ENCODE data around the gene CA4.
A peak's percentile ranks its signal among the peaks of the same experiment; 100 is the strongest.
"Not testable (repeated sequence)": the region's sequence is repeated elsewhere in the genome, so short reads cannot be mapped to it uniquely, and the experiment has no call there.

Gene CA4

DNA sequence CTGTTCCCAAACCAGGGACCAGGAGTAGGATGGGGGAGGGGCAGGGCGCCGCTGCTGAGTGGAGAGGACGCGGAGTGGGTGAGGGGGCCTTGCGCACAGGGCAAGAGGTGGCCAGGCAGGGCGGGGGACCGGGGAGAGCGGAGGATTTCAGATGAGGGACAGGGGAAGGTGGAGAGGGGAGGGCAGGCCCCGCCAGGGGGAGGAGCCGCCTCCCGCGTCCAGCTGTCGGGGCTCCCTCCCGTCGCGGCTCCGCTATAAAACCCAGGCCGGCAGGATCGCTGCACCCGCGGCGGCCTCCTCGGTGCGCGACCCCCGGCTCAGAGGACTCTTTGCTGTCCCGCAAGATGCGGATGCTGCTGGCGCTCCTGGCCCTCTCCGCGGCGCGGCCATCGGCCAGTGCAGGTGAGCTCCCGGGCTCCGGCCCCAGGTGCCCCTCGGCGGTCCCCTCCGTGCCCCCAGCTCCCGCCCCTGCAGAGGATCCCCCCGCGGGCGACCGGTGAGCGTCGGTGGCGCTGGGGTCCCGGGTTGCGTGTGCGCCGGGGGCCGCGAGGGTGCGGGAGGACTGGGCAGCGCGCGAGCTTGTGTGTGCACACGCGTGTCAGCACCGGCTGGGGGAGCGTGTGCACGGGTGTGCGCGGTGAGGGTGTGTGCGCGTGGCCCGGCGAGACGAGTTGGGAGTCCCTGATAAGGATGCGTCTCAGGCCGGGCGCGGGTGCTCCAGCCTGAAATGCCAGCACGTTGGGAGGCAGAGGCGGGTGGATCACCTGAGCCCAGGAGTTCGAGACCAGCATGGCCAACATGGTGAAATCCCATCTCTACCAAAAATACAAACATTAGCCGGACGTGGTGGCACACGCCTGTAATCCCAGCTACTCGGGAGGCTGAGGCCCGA lies at the start of gene CA4:
Gene CA4, plus strand, starts transcription at position 283 of the 892 bp plus-strand sequence. Its CDS starts 62 bp downstream, at position 345.
- no peak for DNase-seq

DNA sequence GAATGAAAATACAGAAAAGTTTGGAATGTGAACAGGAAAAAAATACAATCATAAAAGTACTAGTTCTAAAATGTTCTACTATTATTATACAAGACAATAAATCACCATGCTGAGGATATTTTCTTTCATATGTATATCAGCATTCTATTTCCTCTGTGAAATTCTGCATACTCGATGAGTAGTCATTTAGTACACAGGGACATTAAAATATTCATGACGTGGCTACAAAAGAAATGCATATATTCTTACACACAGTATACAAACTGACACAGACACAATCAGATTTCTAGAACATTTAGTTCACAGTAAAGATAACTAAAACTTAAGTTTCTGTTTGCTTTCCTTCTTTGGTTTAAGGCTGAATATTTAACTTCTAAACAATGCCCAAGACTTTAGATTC lies 49.2 kb upstream of the CA4 start:
- not testable (repeated sequence) for DNase-seq

DNA sequence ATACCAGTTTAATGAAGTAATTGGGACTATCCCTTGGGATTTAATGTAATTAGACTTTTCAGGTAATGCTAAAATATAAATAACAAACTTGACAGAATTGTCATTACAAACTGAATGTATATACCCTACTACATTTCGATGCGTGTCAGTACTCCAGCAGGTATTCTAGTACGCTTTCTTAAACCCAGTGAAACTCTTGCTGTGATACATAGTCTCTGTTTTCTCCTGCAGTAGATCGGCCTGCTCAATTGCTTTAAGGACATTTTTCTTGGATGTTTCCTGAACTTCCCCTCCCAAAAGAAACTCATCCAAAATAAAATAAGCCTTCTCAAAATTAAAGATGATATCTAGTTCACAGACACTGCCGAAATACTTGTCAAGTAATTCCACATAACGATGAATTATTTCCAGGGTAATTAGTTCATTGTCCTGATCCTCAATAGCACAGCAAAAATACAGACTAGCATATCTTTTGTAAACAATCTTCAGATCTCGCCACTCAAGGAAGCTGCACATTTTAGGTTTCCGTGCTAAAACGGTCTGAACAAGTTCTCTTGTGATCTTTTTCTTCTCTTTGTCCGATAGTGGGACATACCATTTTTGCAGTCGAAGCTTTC lies 47.6 kb upstream of the CA4 start:
- DNase-seq: not testable (repeated sequence)

DNA sequence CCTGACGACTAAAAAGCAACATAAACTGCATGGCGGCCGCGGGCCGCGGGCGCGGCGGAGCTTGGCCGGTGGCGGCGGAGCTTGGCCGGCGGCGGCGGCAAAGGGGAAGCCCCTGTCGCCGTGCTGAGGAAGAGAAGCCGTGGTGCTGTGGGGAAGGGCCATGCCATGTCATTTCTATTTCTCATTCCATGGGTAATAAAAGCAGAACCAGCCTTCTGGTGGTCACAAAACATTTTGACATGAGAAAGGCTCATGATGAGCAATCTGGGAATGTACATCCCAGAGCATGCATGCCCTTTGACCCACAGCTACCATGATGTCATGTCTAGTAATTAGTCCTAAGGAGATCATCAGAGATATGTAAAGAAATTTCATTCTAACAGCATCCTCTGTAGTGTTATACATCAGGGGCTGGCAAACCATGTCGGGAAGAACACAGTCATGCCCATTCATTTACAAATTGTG lies 47.1 kb upstream of the CA4 start:
- peak in 8 of 56 donors; percentile 5 to 50 (median 18) for DNase-seq

DNA sequence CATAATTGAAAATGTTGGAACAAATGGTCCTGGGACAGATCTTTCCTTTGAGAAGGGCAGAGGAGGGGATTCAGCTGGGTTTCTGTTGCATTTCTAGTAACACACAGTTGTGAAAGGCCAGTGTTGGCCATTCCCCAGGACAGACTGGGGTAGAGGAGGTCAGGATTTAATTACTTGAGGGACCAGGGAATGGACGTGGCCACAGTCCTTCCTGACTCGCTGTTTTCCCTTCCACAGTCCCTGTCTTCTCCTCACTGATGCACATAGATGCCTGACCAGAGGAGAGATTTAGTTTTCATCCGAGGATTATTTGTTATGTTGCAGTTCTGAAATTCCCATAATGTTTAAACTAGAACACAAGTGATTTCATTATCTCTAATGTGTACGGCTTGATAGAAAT lies 45.8 kb upstream of the CA4 start:
- DNase-seq: no peak

DNA sequence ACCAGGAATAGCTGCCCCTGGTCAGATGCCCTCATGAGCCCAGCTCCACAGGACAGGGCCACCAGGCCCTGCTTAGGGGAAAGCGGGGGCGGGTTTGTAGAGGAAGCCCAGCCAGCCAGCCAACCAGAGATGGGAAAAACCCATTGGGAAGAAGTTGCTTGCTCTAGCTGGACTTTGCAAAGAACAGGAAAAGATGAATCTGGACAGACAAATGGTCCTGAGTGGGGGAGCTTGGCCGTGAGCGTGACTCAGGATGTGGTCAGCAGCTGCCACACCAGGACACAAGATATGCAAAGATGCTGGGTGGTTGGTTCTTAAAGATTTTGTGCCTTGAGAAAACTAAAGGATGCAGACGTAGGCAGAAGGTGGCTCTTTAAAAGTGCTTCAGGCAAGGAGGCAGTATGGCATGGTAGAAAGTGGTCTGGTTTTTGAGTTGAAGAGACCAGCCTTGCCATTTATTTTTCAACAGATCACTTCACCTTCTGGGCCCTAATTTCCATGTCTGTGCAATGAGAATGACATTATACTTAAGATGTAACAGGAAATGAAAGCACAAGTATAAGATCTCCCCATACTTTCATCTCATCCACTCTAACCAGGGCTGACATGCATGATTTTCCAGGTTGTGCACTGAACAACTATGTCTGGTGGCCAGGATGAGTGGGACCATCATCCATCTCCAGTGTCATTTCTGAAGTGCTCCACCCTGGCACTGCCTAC lies 43.3 kb upstream of the CA4 start:
- DNase-seq: no peak

DNA sequence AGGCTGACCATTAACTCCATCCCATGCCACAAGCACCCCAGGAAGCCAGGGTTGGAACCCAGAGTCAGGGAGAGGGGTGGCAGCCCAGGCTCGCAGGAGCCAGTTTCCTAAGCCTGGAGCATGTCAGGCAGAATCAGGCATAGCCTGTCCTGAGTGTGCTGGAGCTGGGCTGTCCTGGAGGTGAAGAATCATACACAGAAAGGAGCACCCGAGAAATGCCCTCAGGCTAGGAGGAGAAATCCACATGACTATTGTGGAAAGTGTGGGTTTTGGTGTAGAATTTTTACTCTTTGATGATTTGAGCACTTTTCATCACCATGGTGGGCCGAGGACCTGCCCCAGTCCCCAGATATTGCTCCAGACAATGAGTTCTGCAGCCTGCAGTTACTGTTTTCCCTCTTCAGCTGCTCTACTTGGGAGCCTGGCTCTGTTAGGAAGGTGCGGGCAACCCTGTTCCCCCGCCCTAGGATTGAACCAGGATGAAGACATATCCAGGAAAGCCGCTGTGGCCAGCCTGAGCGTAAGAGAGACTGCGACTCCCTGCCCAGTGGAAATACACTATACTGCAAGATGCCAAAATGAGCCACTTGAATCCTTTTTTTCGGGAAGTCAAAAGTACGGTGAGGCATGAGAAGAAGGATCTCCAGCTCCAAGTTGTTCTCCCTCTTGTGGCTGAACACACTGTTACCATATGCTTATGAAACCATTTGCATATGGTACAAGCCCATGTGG lies 42.1 kb upstream of the CA4 start:
- no peak for DNase-seq

DNA sequence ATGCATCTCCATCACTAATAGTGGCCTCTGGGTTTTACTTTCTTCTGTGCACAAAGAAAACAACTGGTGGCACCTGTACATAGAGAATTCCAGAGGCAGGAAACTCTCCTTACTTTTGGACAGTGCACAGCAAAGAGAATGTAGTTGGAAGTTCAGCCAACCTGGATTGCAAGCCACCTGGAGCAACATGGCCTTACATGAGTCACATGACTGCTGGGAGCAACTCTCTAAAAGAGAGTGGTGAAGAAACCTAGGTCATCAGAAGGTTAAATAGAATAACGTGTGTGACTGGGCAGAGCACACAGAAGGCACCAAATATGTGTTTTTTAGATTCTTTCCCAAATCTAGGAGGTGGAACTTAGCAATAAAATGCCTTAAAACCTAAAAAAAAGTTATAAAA lies 41.5 kb upstream of the CA4 start:
- DNase-seq: not testable (repeated sequence)

DNA sequence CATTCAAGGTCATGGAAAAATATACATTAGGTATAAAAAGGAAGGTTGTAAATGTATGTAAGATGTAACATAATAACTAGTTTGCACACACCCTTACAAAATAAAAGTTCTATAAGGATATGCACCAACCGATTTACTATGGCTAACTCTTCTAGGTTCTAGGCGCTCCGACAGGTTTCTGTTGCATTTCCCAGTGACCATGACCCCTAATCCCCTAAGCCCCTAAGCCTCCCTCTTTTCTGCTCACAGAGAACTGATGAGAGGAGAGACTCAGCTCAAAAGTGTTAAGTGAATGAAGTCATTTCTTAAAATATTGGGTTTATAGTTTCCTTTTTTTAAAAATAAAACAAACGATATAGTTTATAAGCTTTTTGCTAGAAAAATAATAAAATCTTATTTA lies 41.1 kb upstream of the CA4 start:
- DNase-seq: no peak

DNA sequence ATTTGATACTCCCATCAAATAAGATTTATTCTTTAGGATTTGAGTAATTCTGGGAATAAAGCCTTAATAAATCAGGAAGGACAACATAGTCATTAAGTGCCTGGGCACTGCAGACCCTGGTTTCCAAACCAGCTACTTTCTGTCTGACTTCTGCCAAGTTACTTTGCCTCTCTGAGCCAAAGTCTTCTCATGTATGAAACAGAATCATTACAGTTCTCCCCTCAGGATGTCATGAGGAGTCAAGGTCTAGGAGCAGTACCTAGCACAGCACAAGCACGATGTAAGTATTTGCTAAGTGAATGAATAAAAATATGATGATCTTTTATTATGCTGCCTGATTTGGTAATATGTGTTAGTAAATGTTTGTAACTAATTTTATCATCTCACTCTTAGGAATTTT lies 40.6 kb upstream of the CA4 start:
- DNase-seq: no peak

DNA sequence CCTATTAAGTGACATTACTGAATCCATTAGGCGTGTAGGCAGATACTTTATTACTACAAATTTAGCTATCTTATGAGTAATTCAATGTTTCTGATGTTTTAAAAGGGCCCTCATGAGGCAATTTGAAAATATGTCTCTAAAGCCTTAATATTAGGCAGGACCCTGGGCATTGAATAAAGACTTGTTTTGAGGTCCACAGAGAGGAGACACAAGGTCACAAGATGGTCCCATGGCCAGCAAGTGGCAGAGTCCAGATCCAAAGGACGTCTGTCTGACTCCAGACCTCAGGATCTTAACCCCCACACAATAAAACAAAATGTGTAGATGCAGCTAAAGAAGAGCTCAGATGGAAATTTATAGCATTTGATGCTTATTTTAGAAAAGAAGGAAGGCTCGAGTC lies 39.2 kb upstream of the CA4 start:
- no peak for DNase-seq

DNA sequence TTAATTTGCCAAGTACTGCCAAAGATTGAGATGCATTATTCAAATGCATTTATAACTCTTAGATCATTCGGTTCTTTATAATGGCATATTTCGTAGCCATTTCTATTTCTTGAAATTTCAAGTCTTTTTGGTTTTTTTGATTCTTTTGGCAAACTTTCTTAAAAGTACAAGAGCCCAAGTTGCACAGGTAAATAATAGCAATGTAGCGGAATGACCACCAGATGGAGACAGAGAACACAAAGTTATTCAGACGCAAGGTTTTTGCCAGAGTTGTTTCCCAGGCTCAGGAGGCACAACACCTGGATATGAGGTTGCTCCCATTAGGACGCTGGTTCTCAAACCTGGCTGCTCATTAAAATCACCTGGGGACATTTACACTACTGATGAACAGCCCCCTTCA lies 38.1 kb upstream of the CA4 start:
- not testable (repeated sequence) for DNase-seq

DNA sequence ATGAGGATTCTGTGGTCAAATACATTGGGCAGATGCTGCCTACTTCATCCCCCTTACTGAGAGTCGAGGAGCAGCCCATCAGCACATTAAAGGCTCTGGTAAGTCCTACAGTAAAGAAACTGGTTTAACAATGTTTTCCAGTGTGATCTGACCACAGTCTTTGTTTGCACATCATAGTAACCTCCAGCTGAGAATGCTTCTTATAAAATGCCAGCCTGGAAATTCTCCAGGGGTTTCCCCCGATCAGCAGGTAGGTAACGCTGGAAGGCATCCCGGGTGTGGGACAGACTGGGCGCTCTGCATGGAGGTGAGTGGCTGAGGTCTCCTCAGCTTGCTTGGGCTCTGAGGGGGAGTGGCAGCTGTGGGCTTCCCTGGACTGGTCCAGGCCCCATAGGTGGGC lies 34.4 kb upstream of the CA4 start:
- DNase-seq: not testable (repeated sequence)

DNA sequence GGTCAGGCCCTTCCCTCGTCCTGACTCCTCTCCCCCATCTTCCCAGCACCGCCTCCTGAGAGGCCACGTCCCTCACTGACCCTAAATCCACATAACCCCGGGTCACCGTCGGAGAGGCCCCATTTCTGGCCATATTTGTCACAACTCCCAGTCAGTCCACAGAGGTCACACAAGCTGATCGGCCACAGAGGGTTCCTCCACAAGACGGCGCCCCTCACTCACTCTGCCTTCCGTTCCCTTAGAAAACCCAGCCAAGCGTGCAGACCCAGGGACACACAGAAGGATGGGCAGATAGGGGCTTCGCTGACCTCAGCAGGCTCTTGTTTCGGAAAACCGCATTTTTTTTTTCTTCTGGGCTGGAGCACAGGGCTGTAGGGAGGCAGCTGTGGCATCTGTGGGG lies 33.6 kb upstream of the CA4 start:
- DNase-seq: not testable (repeated sequence)

DNA sequence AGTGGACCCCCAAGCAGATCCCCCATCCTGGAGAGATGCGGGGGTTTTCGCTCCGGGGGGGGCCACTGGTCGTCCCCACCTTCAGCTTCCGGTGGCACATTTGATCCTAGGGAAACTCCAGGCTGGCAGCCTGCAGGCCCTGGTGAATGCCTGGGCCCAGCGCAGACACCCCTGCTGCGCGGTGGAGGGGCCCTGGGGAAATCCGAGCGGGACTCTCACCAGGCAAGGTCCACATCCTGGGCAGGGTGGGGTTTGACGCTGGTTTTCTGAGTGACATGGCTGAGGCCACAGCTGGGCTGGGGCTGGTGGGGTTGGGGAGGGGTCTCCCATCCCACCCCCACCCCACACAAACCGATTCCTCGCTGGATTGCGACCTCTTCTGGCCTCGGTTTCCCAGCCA lies 30.6 kb upstream of the CA4 start:
- DNase-seq: not testable (repeated sequence)

DNA sequence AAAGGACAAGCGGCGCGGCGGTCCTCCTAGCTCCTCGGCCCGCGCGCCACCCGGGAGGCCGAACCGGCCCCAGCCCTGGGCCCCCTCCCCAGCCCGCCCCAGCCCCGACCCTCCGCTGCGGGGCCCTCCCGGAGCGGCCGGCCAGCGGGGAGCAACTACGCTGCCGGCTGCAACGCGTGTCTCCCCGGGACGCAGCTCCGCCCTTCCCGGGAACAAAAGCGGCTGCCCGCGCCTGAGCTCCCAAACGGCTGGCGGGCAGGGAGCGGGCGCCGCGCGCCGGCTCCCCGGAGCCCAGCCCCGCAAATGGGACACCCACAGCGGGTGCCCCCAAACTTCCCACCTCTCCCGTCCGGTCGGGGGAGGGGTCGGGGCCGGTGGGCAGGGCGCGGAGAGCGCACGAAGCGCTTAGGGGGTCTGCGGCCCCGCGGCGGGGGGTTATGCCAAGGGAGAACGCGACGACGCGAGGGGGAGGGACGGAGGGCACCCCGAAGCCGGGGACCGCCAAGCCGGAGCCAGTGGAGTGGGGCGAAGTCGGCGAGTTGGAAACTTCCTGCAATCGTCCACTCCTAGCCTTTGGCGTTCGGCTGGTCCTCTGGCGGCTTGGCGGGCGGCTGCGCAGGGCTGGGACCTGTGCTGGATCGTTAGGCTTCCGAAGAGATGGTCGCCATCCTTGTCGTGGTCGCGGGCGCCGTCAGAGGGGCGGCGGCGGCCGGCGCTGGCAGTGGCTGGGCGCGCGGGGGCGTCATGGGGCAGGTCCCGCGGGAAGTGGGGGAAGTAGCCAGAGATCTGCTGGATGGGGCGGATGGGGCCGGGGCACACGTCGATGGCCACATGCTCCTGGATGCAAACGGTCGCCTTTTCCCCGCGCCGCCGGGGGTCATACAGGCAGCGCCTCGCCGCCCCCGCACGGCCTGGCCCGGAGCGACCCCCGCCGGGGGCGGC lies 29.7 kb upstream of the CA4 start:
- not testable (repeated sequence) for DNase-seq

DNA sequence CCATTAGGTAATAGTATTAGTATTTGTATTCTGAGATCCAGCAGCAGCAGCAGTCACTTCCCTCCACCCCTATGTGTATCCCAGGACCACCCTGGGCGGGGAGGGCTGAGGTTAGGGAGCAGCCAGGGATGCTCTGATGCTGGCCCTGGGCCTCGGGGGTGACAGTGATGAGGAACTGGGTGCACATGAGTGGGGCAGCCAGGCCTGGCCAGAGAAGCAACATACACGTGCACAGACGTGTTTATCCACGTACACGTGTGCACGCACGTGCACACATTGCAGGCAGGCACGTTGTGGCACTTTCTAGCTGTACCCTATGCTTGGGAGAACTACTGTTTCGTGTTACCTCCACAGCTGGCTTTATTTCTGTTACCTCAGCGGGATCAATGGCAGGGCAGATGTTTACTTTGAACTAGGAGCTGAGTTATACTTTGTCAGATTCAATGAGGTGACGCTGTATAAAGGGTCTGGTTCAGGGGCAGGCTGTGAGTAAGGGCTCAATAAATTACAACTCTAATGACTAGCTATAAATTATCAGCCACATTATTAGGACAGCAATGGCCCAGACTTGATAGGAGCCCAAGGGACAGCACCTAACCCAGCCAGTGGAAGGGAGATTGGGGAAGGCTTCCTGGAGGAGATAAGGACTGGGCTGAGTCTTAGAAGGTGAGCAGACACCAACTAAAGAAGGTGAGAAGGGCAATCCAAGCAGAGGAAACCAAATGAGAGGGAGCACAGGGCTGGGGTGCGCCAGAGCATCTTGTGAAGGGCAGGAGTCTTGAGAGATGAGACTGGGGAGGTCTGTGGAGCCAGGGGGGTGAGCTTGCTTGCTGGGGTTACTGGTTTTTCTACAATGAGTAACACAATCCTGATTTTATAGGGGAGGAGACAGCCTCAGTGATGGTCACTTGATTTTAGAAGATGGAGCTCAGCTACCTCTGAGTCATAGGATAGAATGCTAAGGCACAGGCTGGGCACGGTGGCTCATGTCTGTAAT lies 22.4 kb upstream of the CA4 start:
- no peak for DNase-seq

DNA sequence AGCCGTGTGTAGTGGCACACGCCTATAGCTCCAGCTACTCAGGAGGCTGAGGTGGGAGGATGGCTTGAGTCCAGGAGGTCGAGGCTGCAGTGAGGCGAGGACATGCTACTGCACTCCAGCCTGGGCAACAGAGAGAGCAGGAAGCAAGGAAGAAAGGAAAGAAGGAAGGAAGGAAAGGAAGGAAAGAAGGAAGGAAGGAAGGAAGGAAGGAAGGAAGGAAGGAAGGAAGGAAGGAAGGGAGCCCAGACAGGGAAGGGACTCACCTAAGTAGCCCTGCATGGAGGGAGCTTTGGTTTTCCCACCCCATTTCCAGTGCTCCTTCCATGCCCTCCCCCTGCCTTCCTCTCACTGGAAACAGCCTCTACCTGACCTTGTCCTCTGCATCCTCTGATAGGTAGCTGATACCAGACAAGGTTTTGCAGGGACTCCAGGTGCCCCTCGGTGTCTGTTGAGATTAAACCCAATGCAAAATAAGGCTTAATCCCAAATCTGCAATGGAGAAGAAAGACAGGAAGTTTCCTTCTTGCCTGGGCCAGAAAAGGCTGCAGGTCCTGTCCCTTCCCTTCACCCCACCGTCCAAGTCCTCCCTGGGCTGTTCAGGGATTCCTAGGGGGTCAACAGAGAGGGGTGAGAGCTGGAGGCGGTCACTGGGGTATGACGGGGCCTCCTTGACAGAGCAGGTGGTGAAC lies 21.5 kb upstream of the CA4 start:
- DNase-seq: no peak
